NCI-H345 (cell line): ENCODE data around the gene SPTBN2.

Experiments used
- DNase-seq: peaks from one replicate; lab custom pipeline; 2025; lab: John Stamatoyannopoulos, UW

Gene SPTBN2

GRCh38 chr11:66723693-66724092, 5.3 kb downstream of the SPTBN2 start:
- no peak for DNase-seq

GRCh38 chr11:66722745-66723651, 6.0 kb downstream of the SPTBN2 start:
- no peak for DNase-seq

GRCh38 chr11:66721939-66722338, 7.1 kb downstream of the SPTBN2 start:
- no peak for DNase-seq

- no peak for DNase-seq
Measured at GRCh38 chr11:66720899-66721470, 8.0 kb downstream of the SPTBN2 start.

GRCh38 chr11:66720223-66720898, 8.7 kb downstream of the SPTBN2 start:
- DNase-seq, result peak; percentile 95

GRCh38 chr11:66719111-66719872, 9.7 kb downstream of the SPTBN2 start:
- DNase-seq, result no peak

GRCh38 chr11:66718320-66718971, 10.6 kb downstream of the SPTBN2 start:
- no peak for DNase-seq

- DNase-seq, result no peak
Measured at GRCh38 chr11:66717925-66718319, 11.1 kb downstream of the SPTBN2 start.

- DNase-seq, result no peak
Measured at GRCh38 chr11:66716996-66717395, 12.0 kb downstream of the SPTBN2 start.

GRCh38 chr11:66715346-66716085, 13.5 kb downstream of the SPTBN2 start:
- DNase-seq, result no peak

GRCh38 chr11:66713746-66714480, 15.1 kb downstream of the SPTBN2 start:
- no peak for DNase-seq

- DNase-seq, result no peak
Measured at GRCh38 chr11:66710384-66710930, 18.6 kb downstream of the SPTBN2 start.

GRCh38 chr11:66708701-66709100, 20.3 kb downstream of the SPTBN2 start:
- DNase-seq, result no peak

GRCh38 chr11:66708094-66708493, 20.9 kb downstream of the SPTBN2 start:
- DNase-seq, result no peak

- DNase-seq, result no peak
Measured at GRCh38 chr11:66707486-66707885, 21.5 kb downstream of the SPTBN2 start.

- DNase-seq, result no peak
Measured at GRCh38 chr11:66706989-66707388, 22.0 kb downstream of the SPTBN2 start.

- no peak for DNase-seq
Measured at GRCh38 chr11:66705587-66706335, 23.3 kb downstream of the SPTBN2 start.

- no peak for DNase-seq
Measured at GRCh38 chr11:66704659-66705360, 24.2 kb downstream of the SPTBN2 start.
